A549 (cell line): ENCODE measurements around the gene USP44.

Source experiments
- CHD4 ChIP-seq: fragments of 200-600 bp; sonication (generic); IDR thresholded peaks from 2 replicates; pipeline ENCODE4 v1.6.1; 2016; ENCODE audit warnings: antibody characterized with exemption, mild to moderate bottlenecking, borderline replicate concordance
- CTCF ChIP-seq: fragments of >200 bp; sonication (Bioruptor Twin); formaldehyde crosslinking; IDR thresholded peaks from 3 replicates; pipeline ENCODE4 v1.5.1; 2016
- EP300 ChIP-seq, 2 experiments: fragments of >200 bp; sonication (Bioruptor Twin); formaldehyde crosslinking; IDR thresholded peaks; 2 replicates in 1 of 2; 3 replicates in 1 of 2; pipeline ENCODE4 v1.6.1; 2016 to 2017
- FOXS1 ChIP-seq: fragments of 250-450 bp; sonication (Bioruptor Pico); IDR thresholded peaks from 2 replicates; pipeline ENCODE4 v1.5.0; 2020; ENCODE audit warnings: mild to moderate bottlenecking, moderate library complexity
- JUNB ChIP-seq: fragments of >200 bp; sonication (Bioruptor Twin); formaldehyde crosslinking; IDR thresholded peaks from 2 replicates; pipeline ENCODE4 v1.6.1; 2016
- MAZ ChIP-seq: fragments of 150-350 bp; IDR thresholded peaks from 2 replicates; pipeline ENCODE4 v1.6.1; 2014; ENCODE audit warnings: antibody characterized with exemption, low read depth, low read length, borderline replicate concordance
- MYC ChIP-seq: IDR thresholded peaks from 2 replicates; pipeline ENCODE4 v1.6.1; 2012; ENCODE audit warnings: mild to moderate bottlenecking, inconsistent platforms, low read length, improper control_type of control experiment, borderline replicate concordance
- POLR2A ChIP-seq: IDR thresholded peaks from 2 replicates; pipeline ENCODE4 v1.6.1; 2012; ENCODE audit warnings: mild to moderate bottlenecking, low read length
- POLR2AphosphoS2 ChIP-seq: conservative IDR thresholded peaks from 2 replicates; pipeline ENCODE4 v1.6.1; 2012; ENCODE audit warnings: low read length, improper control_type of control experiment, inconsistent platforms
- RCOR1 ChIP-seq: fragments of 150-350 bp; IDR thresholded peaks from 2 replicates; pipeline ENCODE4 v1.6.1; 2014; ENCODE audit warnings: antibody characterized with exemption, low read length, low read depth
- TF ChIP-seq, protein P1 (sequence below): fragments of 200-600 bp; sonication (generic); IDR thresholded peaks from 2 replicates; pipeline ENCODE4 v1.6.1; 2016; ENCODE audit warnings: antibody characterized with exemption, mild to moderate bottlenecking, moderate library complexity
- TF ChIP-seq, protein P2 (sequence below): IDR thresholded peaks from 2 replicates; pipeline ENCODE4 v1.6.1; 2012; ENCODE audit warnings: low read depth, borderline replicate concordance

GRCh38 chr12:95497031-95497430, 54.2 kb downstream of the USP44 start:
- no peak for TF ChIP-seq JUNB
- no peak for TF ChIP-seq FOXS1 (CRISPR knock-in tag)
- TF ChIP-seq MAZ: no peak
- no peak for TF ChIP-seq EP300 (IDR thresholded peaks at IDR 0.05)
- no peak for TF ChIP-seq POLR2A
- no peak for TF ChIP-seq CHD4
- TF ChIP-seq MYC: no peak
- no peak for TF ChIP-seq POLR2AphosphoS2
- TF ChIP-seq CTCF: no peak
- no peak for TF ChIP-seq RCOR1
- TF ChIP-seq, protein P1, sequence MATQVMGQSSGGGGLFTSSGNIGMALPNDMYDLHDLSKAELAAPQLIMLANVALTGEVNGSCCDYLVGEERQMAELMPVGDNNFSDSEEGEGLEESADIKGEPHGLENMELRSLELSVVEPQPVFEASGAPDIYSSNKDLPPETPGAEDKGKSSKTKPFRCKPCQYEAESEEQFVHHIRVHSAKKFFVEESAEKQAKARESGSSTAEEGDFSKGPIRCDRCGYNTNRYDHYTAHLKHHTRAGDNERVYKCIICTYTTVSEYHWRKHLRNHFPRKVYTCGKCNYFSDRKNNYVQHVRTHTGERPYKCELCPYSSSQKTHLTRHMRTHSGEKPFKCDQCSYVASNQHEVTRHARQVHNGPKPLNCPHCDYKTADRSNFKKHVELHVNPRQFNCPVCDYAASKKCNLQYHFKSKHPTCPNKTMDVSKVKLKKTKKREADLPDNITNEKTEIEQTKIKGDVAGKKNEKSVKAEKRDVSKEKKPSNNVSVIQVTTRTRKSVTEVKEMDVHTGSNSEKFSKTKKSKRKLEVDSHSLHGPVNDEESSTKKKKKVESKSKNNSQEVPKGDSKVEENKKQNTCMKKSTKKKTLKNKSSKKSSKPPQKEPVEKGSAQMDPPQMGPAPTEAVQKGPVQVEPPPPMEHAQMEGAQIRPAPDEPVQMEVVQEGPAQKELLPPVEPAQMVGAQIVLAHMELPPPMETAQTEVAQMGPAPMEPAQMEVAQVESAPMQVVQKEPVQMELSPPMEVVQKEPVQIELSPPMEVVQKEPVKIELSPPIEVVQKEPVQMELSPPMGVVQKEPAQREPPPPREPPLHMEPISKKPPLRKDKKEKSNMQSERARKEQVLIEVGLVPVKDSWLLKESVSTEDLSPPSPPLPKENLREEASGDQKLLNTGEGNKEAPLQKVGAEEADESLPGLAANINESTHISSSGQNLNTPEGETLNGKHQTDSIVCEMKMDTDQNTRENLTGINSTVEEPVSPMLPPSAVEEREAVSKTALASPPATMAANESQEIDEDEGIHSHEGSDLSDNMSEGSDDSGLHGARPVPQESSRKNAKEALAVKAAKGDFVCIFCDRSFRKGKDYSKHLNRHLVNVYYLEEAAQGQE: no peak
- TF ChIP-seq, protein P2, sequence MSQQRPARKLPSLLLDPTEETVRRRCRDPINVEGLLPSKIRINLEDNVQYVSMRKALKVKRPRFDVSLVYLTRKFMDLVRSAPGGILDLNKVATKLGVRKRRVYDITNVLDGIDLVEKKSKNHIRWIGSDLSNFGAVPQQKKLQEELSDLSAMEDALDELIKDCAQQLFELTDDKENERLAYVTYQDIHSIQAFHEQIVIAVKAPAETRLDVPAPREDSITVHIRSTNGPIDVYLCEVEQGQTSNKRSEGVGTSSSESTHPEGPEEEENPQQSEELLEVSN: no peak
